HG02943 (cell line): Measurements from ENCODE around the gene MRC2.

Experiments
- ATAC-seq: cut with Tn5 transposase; IDR thresholded peaks from one replicate; pipeline ENCODE4 v1.9.1; 2021; ENCODE audit warnings: mild to moderate bottlenecking, low read depth, moderate library complexity; ENCODE audit not compliant: unreplicated experiment

MRC2 gene

GRCh38 chr17:62631936-62632924 lies 4.8 kb downstream of the MRC2 start:
- no peak for ATAC-seq

- ATAC-seq = no peak
Measured at GRCh38 chr17:62637809-62638208, 10.3 kb downstream of the MRC2 start.

- ATAC-seq = no peak
Measured at GRCh38 chr17:62641153-62641552, 13.7 kb downstream of the MRC2 start.

DNA sequence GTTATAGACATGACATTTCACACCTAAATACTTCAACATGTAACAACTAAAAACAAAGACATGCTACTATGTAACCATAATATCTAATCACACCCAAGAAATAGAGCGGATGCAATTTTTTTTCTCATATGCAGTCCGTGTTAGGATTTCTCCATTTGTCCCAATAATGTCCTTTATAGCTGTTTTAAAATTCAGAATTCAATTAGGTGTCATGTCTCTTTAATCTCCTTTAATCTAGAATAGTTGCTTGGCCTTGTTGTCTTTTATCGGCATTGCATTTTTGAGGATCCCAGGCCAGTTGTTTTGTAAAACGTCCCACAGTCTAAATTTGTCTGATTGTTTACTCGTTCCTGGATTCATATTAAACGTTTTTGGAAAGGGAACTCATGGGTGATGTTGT lies 14.5 kb downstream of the MRC2 start:
- no peak for ATAC-seq

DNA sequence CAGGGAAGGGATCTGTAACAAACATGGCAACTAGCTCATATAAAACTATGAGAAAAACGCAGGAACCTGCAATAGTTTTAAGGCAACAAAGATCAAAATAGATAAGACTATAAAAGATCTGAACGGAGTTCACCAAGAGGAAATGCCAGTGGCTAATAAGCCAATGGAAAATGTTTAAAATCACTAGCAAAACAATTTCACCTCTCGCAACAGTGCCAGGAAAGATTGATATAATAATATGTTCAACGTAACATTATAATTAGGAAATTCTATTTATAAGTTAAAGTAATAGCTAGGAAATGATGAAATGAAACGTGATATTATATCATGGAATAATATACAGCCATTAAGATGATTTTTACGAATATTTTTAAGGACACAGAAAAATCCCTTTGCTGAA lies 16.0 kb downstream of the MRC2 start:
- no peak for ATAC-seq

- no peak for ATAC-seq
Measured at GRCh38 chr17:62644487-62645173, 17.2 kb downstream of the MRC2 start.

DNA sequence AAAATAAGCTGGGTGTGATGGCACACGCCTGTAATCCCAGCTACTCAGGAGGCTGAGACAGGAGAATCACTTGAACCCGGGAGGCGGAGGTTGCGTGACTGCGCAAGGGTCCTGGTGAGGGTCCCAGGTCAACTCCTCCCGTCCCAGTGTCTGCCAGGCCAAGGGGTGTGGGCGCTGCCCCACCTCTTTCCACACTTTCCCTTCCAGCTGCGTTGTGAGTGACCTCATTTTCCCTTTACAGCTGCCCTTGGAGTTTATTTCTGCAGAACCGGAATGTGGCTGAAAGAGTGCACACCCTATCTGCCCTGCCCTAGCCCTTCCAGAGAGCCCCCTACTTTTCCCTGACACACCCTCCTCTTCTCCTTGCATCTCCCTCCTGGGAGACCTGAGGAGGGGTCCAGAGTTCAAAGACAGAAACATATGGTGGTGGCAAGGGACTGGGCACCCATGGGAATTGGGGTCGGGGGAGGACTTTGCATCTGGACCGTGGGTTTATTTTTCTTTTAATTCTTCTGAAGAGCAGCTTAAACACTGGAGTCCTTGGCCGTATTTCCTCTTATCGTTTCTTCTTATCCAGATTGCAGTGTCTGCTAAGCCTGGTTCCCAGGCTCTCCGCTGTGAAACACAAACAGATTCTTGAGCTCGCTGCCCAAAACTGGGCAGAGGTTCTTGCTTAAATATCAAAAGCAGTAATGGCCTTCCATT lies 20.9 kb downstream of the MRC2 start:
- ATAC-seq = no peak

GRCh38 chr17:62648956-62649294 lies 21.5 kb downstream of the MRC2 start:
- no peak for ATAC-seq

GRCh38 chr17:62649570-62649969 lies 22.1 kb downstream of the MRC2 start:
- no peak for ATAC-seq

- ATAC-seq = no peak
Measured at GRCh38 chr17:62650587-62650986, 23.1 kb downstream of the MRC2 start.

GRCh38 chr17:62652251-62653001 lies 25.0 kb downstream of the MRC2 start:
- ATAC-seq = no peak

DNA sequence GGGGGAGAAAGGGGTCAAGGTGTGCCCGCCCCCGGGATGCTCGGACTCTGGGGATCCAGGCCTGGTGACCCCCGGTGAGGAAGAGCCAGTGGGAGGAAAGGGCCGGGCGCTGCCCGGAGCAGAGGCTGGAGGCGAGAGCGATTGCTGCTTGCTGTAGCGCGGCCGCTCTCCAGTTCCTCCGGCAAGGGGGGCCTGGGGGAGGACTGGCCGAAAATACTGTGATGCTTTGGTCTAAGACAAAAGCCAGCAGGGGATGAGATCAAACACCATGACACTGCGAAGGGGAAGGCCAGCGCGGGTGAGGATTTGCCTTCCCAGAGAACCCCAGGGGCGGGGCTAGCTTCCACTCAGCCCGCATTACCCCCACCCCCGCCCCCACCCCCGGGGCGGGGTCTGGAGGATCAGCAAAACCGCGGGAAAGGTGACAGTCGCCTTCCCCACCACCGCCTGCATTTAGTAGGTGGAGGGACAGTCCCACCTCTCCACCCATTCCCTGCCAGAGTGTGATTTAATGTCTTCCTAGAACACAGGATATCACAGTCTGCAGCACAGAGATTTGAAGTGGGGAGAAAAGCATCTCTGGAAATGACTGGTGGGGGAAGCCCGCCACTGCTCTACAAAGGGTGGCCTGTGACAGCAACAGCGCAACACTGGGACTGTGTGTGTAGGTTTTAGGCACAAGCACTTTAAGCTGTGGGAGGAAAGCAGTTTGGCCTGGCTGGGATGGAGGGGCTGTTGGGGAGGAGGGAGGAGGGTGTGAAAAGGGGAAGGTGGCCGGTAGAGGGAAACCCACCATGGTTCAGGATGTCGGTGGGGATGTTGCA lies 25.7 kb downstream of the MRC2 start:
- ATAC-seq = no peak

GRCh38 chr17:62653826-62654761 lies 26.6 kb downstream of the MRC2 start:
- ATAC-seq = no peak

GRCh38 chr17:62655656-62656055 lies 28.2 kb downstream of the MRC2 start:
- ATAC-seq = no peak

- ATAC-seq = no peak
Measured at GRCh38 chr17:62656446-62656845, 29.0 kb downstream of the MRC2 start.

DNA sequence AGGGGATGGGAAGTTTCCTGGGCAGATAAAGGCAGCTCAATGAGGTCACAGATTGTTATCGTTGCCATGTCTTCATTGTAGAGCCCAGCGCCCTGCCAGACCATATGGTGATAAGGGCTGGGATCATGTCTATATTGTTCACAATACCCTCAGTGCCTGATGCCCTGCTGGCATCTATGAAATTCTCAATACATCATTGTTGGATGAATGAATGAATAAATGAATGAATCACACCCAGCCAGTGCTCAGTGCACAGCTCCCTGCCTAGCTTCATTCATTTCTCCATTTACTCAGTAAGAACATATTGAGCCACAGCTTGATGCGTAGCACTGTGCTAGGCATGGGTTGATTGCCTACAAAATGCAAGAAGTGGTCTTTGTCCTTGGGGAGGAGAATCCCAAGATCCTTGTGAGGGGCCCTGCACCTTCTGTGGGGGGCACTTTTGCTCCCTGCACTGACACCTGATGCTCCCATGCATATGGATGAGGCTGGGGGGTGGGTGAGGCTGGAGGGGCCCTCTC lies 29.7 kb downstream of the MRC2 start:
- no peak for ATAC-seq

DNA sequence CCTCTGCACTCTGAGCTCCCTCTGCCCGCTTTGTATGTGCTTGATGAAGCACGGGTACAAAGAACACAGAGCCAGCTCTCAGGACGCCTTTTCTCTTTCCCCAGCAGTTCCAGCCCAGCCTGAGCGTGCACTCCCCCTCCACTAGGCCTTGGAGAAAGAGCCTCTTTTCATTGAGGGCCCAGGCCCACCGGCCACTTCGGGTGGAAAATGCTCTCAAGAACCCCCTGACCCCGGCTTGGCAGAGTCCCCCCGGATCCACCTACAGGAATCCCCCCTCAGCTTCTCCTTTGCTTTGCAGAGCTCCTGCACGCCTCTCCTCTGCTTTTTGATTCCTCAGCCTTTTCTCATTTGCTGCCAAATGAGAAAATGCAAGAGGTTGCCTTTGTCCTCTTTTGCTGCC lies 30.2 kb downstream of the MRC2 start:
- ATAC-seq = no peak

- ATAC-seq = no peak
Measured at GRCh38 chr17:62658136-62658920, 30.9 kb downstream of the MRC2 start.
